Measurements from ENCODE around the gene NNT.

GRCh38 chr5:43711496-43711895 lies 108.5 kb downstream of the NNT start:
- no peak for TF ChIP-seq POLR2A (IDR thresholded peaks at IDR 0.05; ENCODE audit: low read depth, low read length)
- no peak for TF ChIP-seq POLR2AphosphoS5 (IDR thresholded peaks at IDR 0.05; ENCODE audit: low read depth, low read length)
